ENCODE results near the gene PCDHGA11.

DNA sequence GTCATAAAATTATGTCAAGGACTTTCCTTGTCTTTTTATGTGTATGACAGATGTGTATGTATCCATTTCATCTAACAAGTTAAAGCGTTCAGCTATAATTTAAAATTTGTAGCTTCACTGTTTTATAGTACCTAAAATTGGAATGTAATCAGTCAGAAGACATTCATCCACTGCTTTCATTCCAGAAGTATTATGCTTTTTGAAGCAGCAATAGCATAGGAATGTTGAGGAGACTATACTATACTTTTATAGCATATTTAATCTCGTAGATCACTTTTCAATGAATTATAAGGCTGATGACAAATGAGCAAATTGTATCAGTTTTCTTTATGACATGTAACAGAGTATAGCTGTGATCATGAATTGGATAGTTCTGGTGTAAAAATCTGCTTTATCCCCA is 16.4 kb downstream of the PCDHGA11 start:
- TF ChIP-seq EP300 (IDR thresholded peaks at IDR 0.05; ENCODE audit: borderline replicate concordance) = no peak
- no peak for TF ChIP-seq NFIC (IDR thresholded peaks at IDR 0.05)
- TF ChIP-seq TAF1 (IDR thresholded peaks at IDR 0.05; ENCODE audit: low read depth) = no peak
- TF ChIP-seq EGR1 (IDR thresholded peaks at IDR 0.05) = no peak
- no peak for TF ChIP-seq TCF12 (IDR thresholded peaks at IDR 0.05; ENCODE audit: low read depth)
- TF ChIP-seq FOXM1 (IDR thresholded peaks at IDR 0.05; ENCODE audit: borderline replicate concordance, low read depth) = no peak
- no peak for TF ChIP-seq YY1 (IDR thresholded peaks at IDR 0.05; ENCODE audit: low read depth)

Measured in Ishikawa (cell line).